Right lobe of liver (tissue), 4 donors: ENCODE results near the gene POLE2.

Experiments
- CTCF ChIP-seq, 4 donors: fragments of 200-600 bp in 3 of 4; fragments of 450-650 bp in 1 of 4; IDR thresholded peaks; one replicate each; pipeline versions ENCODE4 v1.5.1 to v1.8.0; 2016 to 2022; ENCODE audit warnings: antibody characterized with exemption in 4 of 4, mild to moderate bottlenecking in 2 of 4
- POLR2A ChIP-seq: fragments of 450-650 bp; IDR thresholded peaks from one replicate; pipeline ENCODE4 v1.6.1; 2017; ENCODE audit warnings: antibody characterized with exemption, mild to moderate bottlenecking
- donor health status: DM: no; HTN: no; CAD: no.
- donor health status: DM: no; HTN: no; CAD: no.
- donor health status: DM: no; HTN: yes; CAD: no.

- TF ChIP-seq CTCF (IDR thresholded peaks at IDR 0.05) (no peak), POLR2A (no peak)
Observed at GRCh38 chr14:49598189-49598484, 89.9 kb downstream of the POLE2 start.
